GM12891 (cell line): Measurements from ENCODE around the gene ZBTB7A.
A peak's percentile ranks its signal among the peaks of the same experiment; 100 is the strongest.

ENCODE experiments used
- PAX5 ChIP-seq: IDR thresholded peaks from 2 replicates; pipeline ENCODE4 v1.6.1; 2011; ENCODE audit warnings: low read length, moderate library complexity, mild to moderate bottlenecking; ENCODE audit not compliant: insufficient read depth, severe bottlenecking
- POLR2A ChIP-seq: IDR thresholded peaks from 2 replicates; pipeline ENCODE4 v1.6.1; 2011; ENCODE audit warnings: low read depth, low read length, control low read depth
- POLR2AphosphoS5 ChIP-seq: IDR thresholded peaks from 2 replicates; pipeline ENCODE4 v1.6.1; 2011; ENCODE audit warnings: low read depth, low read length, control low read depth

GRCh38 chr19:4053423-4054324 lies 13.0 kb downstream of the ZBTB7A start:
- TF ChIP-seq POLR2AphosphoS5: peak; percentile 70; the same call in 1 of the 2 replicates
- peak; percentile 23; the same call in 1 of the 2 replicates for TF ChIP-seq POLR2A
- no peak for TF ChIP-seq PAX5
